ENCODE data around the gene PPP1R16B.
"Not testable (repeated sequence)": the region's sequence is repeated elsewhere in the genome, so short reads cannot be mapped to it uniquely, and the experiment has no call there.

PPP1R16B gene

GRCh38 chr20:38855356-38855755 lies 49.9 kb downstream of the PPP1R16B start:
- DNase-seq = no peak

- DNase-seq = no peak
These were observed 51.1 kb downstream of the PPP1R16B start for GRCh38 chr20:38856570-38856969.

DNA sequence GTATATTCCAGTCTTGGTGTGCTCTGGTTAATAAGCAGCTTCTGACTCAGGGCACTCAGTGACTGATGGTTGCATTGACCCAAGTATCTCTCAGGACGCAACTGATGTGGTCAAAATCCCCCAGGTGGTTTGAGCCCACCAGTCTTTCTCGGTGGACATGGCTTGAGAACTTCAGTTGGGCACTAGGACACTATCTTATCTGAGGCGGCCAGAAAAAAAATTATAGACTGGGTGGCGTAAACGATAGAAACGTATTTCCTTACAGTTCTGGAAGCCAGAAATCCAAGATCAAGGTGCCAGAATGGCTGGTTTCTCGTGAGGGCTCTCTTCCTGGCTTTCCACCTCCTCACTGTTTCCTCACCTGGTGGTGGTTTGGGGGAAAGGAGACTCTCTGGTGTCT lies 52.2 kb downstream of the PPP1R16B start:
- DNase-seq = no peak

GRCh38 chr20:38859070-38859690 lies 53.7 kb downstream of the PPP1R16B start:
- no peak for DNase-seq

DNA sequence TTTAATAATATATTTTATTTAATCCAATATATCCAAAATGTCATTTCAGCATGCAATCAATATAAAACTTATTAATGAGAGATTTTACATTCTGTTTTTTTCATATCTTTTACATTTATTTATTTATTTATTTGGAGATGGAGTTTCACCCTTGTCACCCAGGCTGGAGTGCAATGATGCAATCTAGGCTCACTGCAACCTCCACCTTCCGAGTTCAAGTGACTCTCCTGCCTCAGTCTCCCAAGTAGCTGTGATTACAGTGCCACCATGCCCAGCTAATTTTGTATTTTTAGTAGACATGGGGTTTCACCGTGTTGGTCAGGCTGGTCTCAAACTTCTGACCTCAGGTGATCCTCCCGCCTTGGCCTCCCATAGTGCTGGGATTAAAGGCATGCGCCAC lies 54.4 kb downstream of the PPP1R16B start:
- DNase-seq = not testable (repeated sequence)

DNA sequence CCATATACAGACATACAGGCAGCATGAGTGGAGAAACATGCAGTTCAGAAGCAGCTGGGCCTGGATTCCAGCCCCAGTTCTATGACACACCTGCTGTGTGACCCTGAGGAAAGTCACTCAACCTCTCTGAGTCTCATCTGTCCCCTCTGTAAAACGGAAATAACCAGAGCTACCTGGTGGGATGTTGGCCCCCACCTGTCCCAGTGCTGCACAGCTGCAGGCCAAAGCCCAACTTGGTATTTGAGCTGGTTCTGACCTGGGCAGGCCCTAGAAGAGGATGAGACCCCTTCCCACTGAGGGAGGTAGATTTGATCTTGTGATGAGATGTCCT lies 55.5 kb downstream of the PPP1R16B start:
- no peak for DNase-seq

DNA sequence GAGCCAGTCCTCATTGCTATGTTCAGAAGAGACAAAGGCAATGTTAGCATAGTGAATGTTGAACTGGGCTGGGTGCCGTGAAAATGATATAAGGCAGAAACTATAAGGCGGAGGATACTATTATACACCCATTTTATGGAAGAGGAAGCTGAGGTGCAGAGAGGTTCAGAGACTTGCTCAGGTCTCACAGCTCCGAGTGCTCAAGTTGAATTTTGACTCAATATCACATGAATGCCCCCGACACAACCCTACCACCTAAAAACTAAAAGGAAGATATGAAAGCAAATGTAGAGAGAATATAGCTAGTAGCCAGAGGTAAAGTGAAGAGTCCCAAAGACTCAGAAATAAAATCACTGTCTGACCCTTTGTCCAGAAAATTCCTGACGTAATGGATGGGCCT lies 56.7 kb downstream of the PPP1R16B start:
- no peak for DNase-seq

DNA sequence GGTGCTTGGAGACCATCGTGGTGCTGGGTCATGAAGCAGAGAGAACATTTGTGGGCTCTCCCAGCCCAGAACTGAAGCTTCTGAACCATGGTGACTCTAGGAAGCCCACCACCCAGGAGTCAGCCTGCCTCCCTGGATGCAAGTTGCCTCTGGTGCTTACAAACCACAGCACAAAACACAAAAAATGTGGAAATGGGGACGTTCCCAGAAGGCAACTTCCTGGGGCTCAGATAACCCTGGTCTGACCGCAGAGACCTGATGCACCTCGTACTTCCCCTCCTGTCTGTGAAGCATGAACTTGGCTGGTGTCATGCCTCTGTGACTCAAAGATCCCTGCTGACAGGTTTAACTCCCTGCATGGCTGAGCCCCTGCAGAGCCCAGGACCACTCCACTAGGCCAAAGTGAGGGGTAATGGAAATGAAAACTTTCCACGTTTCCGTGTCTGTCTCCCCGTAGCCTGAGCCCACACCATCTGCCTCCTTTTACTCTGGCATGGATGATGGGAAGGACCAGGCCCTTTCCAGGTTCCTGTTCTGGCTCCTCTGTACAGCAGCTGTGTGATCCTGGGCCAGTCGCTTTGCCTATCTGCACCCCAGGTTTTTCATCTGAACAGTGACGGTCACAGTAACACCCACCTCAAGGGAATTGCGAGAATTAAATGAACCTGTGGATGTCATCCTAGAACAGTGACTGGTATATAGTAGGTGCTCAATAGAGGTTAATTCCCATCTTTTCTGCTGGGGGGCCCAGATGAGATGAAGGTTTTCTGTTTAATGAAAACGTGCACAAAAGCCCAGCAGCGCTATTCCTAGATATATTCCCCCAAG lies 57.7 kb downstream of the PPP1R16B start:
- no peak for DNase-seq

DNA sequence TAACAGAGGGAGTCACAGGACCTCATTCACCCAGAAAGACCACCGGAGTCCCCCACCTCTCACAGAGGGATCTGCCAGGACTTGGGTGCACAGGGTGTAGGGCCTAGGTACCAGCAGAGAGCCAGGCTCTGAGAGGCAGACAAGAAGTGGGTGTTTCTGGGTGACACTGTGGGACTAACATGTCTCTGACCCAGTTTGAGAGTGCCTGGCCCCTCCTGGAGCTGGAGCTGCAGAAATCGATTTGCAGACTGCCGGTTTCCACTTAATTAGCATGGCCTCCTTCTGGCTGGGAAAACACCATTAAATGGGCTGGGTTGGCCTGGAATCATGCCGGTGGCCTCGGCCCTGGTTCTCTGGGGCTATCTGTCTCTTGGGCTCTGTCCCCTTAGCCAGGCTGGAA lies 59.2 kb downstream of the PPP1R16B start:
- DNase-seq = no peak

- no peak for DNase-seq
These were observed 61.0 kb downstream of the PPP1R16B start for GRCh38 chr20:38866265-38867061.

DNA sequence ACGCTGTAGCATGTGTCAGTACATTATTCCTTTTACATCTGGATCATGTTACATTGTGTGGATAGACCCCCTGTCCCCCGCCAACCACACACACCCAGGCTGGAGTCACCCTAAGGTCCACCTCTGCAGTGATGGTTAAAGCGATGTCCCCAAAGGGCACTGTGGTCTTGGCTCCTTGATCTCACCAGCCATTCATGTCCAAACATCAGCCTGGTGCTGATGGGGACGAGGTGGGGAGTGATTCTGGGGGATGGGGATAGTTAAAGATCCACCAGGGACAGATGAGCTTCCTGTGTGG lies 61.5 kb downstream of the PPP1R16B start:
- no peak for DNase-seq

GRCh38 chr20:38870733-38871559 lies 65.4 kb downstream of the PPP1R16B start:
- DNase-seq = no peak

GRCh38 chr20:38871560-38871953 lies 66.1 kb downstream of the PPP1R16B start:
- no peak for DNase-seq

DNA sequence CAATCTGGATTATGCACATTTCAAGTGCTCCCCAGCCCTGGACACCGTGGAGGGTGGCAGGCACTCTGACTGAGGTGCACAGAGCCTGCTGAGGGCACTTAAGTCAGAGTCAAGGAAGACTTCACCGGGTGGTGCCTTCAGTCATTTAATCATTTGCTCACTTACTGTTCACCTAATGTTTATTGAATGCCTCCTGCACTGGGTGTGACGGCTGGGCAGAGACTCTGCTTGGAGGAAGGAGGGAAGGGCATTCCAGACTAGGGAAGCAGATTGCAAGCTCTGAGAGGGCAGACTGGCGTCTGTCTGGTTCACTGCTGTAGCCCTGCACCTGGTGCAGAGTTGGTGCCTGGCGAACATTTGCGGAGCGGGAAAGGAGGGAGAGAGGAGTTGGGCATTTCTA lies 66.5 kb downstream of the PPP1R16B start:
- no peak for DNase-seq

DNA sequence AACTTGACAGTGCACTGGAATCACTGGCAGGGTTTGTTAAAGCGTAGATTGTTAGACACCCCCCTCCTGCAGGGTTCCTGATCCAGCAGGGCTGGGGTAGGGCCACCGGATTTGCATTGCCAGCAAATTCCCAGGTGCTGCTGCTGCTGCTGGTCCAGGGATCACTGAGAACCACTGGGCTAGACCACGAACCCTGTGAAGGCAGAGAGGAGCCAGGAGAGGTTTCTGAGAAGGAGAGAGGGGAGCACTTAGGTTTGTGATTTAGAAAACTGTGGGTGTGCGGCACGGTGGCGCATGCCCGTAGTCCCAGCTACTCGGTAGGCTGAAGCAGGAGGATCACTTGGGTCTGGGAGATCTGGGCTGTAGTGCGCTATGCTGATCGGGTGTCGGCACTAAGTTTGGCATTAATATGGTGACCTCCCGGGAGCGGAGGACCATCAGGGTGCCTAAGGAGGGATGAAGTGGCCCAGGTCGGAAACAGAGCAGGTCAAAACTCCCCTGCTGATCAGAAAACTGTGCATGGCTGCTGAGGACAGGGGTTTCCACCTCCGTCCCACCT lies 67.1 kb downstream of the PPP1R16B start:
- peak in 1 of 2 experiments; percentile 67 for DNase-seq

- DNase-seq = no peak
These were observed 67.6 kb downstream of the PPP1R16B start for GRCh38 chr20:38873050-38873581.

- DNase-seq = no peak
These were observed 69.1 kb downstream of the PPP1R16B start for GRCh38 chr20:38874460-38875174.

DNA sequence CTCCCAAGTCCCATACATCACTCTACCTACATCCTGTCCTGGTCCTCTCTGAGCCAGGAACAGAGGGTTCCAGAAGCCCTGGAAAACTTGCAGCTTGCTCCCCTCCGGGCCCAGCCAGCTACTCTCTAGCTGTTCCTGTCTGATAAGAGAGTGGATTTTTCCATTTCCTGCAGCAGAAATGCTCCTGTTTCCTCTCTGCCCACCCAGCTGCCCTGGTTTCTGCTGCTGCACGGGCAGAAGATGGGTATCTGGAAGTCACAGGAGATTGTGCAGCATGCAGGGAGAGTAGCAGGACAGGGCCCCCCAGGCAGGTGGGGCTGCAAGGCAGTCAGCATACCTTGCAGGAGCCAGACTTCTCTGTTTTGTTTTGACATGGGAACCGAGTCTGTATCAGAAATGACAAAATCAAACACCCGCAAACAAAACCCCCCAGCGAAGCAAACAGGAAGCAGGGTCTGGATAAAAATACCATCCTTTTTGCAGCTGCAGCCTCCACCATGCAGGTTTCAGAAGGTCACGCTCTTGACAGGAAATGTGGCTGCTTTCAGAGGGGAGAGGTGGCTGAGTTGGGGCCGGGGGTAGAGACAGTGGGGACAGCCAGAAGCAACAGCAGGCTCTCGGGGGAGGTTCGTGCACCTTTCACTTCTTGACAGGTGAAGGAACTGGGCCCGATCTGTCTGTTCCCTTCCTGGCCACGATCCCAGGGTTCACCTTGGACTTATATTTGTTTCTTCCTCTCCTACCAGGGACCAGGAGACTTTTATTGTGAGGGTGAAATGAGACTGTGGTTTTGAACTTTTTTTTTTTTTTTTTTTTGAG lies 69.9 kb downstream of the PPP1R16B start:
- no peak for DNase-seq

DNA sequence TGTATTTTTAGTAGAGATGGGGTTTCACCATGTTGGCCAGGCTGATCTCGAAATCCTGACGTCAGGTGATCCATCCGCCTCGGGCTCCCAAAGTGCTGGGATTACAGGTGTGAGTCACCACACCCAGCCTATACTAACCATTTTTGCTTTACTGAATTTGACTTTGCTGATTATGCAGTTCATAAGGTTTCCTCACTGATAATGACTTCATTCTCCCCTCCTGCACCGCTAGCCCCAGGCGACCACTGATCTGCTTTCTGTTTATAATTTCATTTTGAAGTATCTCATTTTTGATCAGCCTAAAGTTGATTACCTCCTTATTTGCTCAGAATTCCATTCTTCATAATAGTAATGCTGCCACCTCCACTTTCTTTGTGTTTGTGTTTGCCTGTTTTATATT lies 72.0 kb downstream of the PPP1R16B start:
- no peak for DNase-seq

DNA sequence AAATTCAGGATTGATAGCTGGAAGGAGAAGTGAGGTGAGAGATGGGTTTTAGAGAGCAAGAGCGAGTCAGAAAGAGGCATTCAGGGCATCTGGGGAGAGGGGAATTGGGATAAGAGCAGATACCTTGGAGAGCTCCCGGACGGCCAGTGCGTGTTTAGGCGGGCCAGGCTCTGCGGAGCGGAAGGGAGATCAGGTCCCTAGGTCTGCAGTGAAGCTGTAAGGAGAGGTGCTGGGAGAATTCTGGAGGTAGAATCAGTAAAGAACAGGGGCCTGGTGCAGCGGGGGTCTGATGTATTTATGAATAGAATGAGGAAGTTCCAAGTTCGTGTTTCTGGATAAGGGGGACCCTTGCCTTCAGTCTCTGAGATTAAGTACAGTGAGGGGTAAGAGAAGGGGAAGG lies 73.4 kb downstream of the PPP1R16B start:
- no peak for DNase-seq

Measured in NCI-H526 (cell line).